Measurements from ENCODE around the gene FFAR1.

The FFAR1 gene

DNA sequence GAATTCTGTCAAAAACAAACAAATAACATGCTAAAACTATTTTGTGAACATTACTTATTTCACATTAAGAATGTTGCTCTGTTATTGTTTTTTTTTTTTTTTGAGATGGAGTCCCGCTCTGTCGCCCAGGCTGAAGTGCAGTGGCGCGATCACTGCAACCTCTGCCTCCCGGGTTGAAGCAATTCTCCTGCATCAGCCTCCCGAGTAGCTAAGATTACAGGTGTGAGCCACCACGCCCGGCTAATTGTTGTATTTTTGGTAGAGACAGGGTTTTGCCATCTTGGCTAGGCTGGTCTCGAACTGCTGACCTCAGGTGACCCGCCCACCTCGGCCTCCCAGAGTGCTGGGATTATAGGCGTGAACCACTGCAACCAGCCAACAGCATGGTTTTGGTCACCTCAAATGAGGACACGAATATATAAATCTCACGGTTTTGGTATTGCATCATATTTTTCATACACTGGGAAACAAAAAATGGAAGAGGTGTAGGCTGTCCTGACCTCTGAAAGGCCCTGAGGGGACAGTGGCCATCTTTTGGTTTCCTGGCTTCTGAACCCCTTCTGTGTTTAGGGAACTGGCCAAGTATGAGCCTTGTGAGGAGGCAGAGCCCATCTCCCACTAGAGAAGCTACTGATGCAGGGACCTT lies 48.7 kb downstream of the FFAR1 start:
- no peak for DNase-seq

DNA sequence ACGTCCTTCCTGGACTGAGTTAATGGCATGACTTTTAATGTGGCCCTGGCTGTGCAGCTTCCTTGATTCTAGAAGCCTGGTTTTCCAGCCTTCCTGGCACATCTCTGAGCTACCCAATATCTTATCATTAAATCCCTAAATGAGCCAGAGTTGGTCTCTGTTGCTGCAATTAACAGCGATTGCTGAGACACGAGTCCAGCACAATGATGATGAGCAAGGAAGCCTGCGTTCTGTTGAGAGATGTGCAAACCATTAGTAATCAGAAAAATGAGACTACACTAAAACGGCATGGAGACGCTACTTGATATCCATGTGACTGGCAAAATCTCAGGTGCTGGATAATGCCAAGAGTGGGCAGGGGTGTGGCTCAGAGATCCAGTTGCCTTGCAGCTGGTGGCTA lies 49.4 kb downstream of the FFAR1 start:
- DNase-seq: no peak
